Esophagus squamous epithelium (tissue), 4 donors: Measurements from ENCODE around the gene FSTL4.

Experiments
- POLR2A ChIP-seq, 4 donors: fragments of 450-650 bp; IDR thresholded peaks; one replicate each; pipeline ENCODE4 v1.6.1; 2017; ENCODE audit warnings: antibody characterized with exemption in 4 of 4, mild to moderate bottlenecking in 4 of 4, moderate library complexity in 3 of 4
- TF ChIP-seq, protein P1 (sequence below), 6 experiments: fragments of 450-650 bp in 4 of 6; fragments of 200-600 bp in 2 of 6; sonication (generic) in 2 of 6; IDR thresholded peaks; one replicate each; pipeline ENCODE4 v1.5.1; 2016 to 2019; ENCODE audit warnings: antibody characterized with exemption in 6 of 6, mild to moderate bottlenecking in 4 of 6, moderate library complexity in 4 of 6

DNA sequence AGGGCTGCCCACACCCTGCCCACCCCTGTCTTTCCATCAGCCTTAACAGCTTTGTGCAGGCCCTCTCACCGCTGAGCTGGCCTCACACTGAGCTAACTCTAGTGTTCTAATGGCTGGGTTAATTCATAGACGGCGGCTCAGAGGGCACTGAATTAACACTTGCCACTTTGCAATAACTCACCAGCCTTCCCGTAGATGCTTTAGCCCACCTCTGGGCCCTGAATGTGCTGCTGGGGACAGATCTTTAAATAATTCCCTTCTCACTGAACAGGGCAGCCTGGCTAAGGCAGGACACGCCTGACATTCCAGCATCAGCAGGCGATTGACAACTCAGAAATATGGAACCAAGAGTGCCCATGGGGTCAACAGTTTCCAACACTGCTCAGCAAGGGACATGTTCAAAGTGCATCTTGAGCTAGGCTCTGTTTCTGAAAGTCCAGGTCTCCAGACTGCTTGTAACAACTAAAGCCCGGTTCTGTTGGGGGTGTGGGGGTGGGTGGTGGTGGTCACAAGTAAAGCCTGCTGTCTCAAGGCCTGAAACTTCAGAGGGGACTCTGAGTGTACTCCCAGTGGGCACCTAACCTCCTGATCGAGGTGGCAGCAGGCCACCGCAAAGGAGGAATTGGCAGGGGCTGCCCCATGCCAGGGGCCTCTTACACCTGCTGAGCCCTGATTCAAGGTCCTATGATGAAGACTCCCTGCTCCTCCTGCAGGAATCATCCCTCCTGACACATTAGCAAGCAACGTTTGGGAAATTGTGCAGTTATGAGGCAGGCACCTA, 248.3 kb downstream of the FSTL4 start:
- TF ChIP-seq, protein P1, sequence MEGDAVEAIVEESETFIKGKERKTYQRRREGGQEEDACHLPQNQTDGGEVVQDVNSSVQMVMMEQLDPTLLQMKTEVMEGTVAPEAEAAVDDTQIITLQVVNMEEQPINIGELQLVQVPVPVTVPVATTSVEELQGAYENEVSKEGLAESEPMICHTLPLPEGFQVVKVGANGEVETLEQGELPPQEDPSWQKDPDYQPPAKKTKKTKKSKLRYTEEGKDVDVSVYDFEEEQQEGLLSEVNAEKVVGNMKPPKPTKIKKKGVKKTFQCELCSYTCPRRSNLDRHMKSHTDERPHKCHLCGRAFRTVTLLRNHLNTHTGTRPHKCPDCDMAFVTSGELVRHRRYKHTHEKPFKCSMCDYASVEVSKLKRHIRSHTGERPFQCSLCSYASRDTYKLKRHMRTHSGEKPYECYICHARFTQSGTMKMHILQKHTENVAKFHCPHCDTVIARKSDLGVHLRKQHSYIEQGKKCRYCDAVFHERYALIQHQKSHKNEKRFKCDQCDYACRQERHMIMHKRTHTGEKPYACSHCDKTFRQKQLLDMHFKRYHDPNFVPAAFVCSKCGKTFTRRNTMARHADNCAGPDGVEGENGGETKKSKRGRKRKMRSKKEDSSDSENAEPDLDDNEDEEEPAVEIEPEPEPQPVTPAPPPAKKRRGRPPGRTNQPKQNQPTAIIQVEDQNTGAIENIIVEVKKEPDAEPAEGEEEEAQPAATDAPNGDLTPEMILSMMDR (IDR thresholded peaks at IDR 0.05), result no peak
- TF ChIP-seq POLR2A (IDR thresholded peaks at IDR 0.05), result no peak
